HG02610 (cell line): ENCODE results near the gene ADGRE1.

ENCODE experiments used
- ATAC-seq: cut with Tn5 transposase; IDR thresholded peaks from one replicate; pipeline ENCODE4 v1.9.1; 2021; ENCODE audit warnings: mild to moderate bottlenecking, moderate library complexity; ENCODE audit not compliant: unreplicated experiment

ADGRE1 gene

DNA sequence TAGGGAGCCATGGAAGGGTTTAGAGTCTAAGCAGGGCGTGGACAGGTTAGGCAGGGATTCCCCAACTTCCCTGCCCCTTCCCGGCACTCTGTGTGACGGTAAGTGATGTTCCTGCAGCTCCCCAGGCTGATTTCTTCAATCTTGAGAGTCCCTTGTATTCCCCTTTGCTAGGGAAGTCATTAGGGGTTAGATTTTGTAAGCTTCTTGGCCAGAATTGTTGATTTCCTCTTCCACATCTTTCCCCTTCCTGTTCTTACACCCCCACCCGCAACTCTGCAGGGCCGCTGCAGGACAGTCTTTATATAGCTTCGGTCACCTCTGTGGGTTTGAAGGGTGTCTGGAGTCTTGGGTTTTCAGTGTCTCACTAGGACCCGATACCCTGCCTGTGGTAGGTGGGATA, 10.6 kb upstream of the ADGRE1 start:
- no peak for ATAC-seq

DNA sequence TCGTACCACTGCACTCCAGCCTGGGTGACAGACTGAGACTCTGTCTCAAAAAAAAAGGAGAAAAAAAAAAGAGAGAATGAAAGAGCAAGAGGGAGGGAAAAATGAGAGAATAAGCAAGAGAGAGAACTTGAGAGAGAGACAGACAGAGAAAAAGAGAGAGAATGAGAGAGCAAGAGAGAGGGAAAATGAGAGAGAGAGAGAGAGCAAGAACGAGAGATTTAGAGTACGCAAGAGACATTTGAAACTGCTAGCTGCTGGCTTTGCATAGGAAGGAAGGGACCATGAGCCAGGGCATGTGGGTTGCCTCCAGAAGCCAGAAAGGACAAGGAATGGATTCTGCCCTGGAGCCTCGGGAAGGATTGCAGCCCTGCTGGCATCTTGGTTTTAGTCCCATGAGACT, 9.6 kb upstream of the ADGRE1 start:
- no peak for ATAC-seq

GRCh38 chr19:6886277-6886897, 992 bp upstream of the ADGRE1 start:
- no peak for ATAC-seq

DNA sequence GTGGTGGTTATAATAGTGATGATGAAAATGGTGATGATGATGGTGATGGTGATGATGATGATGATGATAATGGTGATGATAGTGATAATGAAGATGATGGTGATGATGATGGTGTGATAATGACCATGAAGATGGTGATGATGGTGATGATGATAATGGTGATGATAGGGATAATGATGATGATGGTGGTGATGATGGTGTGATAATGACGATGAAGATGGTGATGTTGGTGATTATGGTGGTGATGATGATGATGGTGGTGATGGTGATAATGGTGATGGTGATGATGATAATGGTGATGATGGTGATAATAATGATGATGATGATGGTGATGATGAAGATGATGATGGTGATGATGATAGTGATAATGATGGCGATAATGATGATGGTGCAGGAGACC, 1.6 kb downstream of the ADGRE1 start:
- no peak for ATAC-seq

- no peak for ATAC-seq
These were observed 3.1 kb downstream of the ADGRE1 start for GRCh38 chr19:6890401-6890913.

DNA sequence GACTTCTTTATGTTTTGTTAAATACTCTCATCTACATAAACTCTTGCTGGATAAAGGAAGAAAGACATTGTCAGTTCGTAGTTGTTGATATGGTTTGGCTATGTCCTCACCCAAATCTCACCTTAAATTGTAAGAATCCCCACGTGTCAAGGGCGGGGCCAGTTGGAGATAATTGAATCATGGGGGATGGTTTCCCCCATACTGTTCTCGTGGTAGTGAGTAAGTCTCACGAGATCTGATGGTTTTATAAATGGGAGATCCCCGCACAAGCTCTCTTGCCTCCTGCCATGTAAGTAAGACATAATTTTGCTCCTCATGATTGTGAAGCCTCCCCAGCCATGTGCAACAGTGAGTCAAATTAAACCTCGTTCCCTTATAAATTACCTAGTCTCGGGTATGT, 3.6 kb downstream of the ADGRE1 start:
- no peak for ATAC-seq

DNA sequence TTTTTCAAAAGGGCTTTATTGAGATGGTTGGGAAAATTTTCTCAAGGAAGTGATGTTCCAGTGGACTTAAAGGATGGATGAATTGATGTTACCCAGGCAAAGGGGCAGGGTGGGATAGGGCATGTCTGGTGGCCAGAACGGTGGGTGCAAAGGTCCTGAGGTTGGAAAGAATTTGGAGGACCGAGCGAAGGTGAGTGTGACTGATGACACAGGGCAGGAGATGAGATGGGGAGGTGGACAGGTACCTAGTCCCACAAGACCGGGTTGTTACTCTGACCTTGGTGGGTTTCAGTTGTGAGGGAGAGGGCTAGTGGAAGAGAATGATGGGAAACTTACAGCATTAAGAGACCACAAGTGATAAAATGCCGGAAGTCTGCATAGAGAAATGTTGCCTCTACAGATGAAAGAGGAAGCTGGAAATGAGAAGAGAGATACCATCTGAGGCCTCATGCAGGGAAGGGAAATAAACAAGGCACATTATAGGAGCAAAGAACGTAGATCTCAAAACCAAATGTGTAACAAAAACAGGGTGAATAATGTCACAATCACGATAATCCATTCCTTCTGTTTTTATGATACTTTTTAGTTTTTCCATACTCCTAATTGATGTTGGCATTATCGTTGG, 4.5 kb downstream of the ADGRE1 start:
- no peak for ATAC-seq

DNA sequence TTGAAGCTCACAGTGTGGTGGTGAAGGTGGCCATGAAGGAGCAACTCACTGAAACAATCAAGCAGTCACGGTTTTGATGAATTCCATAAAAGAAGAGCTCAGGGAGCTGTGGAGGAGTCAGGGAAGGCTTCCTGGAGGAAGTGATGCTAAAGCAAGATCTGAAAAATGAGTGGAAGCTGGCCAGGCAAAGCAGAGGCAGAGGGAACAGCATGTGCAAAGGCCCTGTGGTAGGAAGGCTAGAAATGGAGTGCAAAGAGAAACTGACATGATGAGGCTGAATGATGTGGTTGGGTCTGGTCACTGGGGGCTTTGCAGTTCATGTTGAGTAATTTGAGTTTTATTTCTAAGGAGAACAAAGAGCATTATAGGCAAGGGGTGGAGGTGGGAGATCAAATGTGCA, 6.9 kb downstream of the ADGRE1 start:
- no peak for ATAC-seq

GRCh38 chr19:6903446-6903845, 16.1 kb downstream of the ADGRE1 start:
- ATAC-seq: no peak

- no peak for ATAC-seq
These were observed 19.2 kb downstream of the ADGRE1 start for GRCh38 chr19:6906559-6907060.

GRCh38 chr19:6911523-6911922, 24.1 kb downstream of the ADGRE1 start:
- no peak for ATAC-seq

DNA sequence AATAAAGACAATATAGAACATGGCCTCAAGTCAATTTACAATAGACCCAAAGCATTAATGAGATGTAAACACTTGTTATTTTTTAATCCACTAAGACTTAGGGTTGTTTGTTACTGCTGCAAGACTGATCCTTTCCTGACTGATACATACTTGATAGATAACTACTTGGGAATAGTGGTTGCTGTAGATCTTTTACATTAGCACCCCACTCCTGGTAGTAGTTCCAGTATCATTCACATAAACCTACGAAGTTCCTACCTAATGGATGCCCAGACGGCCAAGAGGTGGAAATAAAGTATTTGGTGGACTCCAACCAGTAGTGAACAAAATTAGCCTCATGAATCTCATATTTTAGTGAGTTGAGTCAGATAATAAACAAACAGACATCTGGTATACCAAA, 26.9 kb downstream of the ADGRE1 start:
- ATAC-seq: no peak

GRCh38 chr19:6916952-6917351, 29.6 kb downstream of the ADGRE1 start:
- ATAC-seq: no peak

- ATAC-seq: no peak
These were observed 38.0 kb downstream of the ADGRE1 start for GRCh38 chr19:6925386-6925785.

DNA sequence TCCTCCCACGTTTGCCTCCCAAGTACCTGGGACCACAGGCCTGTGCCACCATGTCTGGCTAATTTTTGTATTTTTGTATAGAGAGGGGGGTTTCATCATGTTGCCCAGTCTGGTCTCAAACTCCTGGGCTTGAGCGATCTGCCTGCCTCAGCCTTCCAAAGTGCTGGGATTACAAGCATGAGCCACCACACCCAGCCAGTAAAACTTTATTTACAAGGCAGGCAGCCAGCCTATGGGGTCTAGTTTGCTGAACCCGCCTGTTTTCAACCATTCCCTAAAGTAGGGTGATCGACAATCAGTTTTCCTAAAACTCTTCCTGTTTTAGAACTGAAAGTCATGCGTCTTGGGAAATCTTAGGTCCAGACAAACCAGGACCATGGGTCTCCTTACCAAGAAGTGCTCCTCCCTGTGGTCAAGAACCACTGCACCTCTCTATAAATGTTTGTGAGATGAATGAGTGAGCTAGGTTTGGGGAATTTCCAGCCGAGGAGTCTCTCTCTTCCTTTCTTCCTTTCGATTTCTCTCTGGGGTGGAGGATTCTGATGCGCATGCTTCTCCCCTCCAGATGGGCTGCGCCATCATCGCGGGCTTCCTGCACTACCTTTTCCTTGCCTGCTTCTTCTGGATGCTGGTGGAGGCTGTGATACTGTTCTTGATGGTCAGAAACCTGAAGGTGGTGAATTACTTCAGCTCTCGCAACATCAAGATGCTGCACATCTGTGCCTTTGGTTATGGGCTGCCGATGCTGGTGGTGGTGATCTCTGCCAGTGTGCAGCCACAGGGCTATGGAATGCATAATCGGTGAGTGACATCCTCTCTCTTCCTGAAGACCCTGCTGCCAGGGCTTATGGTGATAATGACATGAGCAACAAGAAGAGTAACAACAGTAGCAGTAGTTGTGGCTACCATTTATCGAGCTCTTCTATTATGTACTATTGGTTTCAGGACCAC, 38.7 kb downstream of the ADGRE1 start:
- no peak for ATAC-seq

DNA sequence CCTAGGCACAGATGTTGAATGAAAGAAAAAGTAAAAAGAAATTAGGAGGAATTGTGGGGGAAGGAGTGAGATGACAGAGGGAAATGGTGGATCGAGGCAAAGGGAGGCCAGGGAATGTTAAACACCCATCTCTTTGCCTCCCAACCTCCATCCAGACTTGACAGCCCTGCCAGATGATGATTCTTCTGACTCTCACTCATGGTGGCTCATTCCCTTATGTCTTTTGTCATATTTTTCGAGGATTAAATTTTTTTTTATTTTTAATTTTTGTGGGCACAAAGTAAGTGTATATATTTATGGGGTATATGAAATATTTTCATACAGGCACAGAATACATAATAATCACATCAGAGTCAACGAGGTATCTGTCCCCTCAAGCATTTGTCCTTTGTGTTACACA, 42.8 kb downstream of the ADGRE1 start:
- no peak for ATAC-seq

- no peak for ATAC-seq
These were observed 47.7 kb downstream of the ADGRE1 start for GRCh38 chr19:6935069-6935468.

GRCh38 chr19:6935618-6936017, 48.2 kb downstream of the ADGRE1 start:
- ATAC-seq: no peak

GRCh38 chr19:6945733-6946132, 58.4 kb downstream of the ADGRE1 start:
- ATAC-seq: no peak

DNA sequence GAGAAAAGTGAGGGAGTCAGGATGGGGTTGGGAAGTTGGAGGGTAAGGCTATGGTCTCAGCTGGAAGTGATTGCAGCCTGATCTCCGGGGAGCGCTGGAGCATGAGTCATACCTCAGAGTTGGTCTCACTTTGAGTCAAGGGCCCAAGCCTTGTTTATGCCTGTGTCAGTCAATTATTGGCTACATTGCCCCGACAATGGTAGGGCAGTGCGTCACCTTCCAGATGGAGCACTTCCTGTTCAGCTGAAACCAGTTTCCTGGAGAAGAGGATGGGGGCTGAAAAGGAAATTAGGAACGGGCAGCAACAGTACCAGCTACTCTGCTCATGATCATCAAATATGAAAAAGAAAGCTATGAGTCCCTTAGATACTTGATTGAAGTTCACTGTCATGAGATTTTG, 60.4 kb downstream of the ADGRE1 start:
- ATAC-seq: peak; percentile 82

- no peak for ATAC-seq
These were observed 61.5 kb downstream of the ADGRE1 start for GRCh38 chr19:6948884-6949283.

- ATAC-seq: no peak
These were observed 65.6 kb downstream of the ADGRE1 start for GRCh38 chr19:6952956-6953355.
